GM19035 (cell line): Measurements from ENCODE around the gene MAP2K4.
"Not testable (repeated sequence)": the region's sequence is repeated elsewhere in the genome, so short reads cannot be mapped to it uniquely, and the experiment has no call there.

Source experiments
- ATAC-seq: cut with Tn5 transposase; IDR thresholded peaks from one replicate; pipeline ENCODE4 v1.9.1; 2021; ENCODE audit not compliant: unreplicated experiment

Gene MAP2K4

GRCh38 chr17:12020642-12021622 is at the start of gene MAP2K4:
TSS of gene MAP2K4 (plus strand) at chr17:12020877. CDS start at chr17:12020887, 10 bp downstream.
- ATAC-seq = peak; percentile 92

DNA sequence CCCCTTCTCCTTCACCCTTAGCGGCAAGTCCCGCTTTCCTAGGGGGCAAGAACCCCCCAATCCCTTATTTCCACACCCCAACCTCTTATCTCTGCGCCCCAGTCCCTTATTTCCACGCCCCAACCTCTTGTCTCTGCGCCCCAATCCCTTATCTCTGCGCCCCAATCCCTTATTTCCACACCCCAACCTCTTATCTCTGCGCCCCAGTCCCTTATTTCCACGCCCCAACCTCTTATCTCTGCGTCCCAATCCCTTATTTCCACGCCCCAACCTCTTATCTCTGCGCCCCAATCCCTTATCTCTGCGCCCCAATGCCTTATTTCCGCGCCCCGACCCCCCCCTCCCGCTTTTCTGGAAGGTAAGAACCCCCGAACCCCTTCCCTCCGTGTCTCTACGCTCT is 47.9 kb upstream of the MAP2K4 start:
- ATAC-seq = not testable (repeated sequence)

DNA sequence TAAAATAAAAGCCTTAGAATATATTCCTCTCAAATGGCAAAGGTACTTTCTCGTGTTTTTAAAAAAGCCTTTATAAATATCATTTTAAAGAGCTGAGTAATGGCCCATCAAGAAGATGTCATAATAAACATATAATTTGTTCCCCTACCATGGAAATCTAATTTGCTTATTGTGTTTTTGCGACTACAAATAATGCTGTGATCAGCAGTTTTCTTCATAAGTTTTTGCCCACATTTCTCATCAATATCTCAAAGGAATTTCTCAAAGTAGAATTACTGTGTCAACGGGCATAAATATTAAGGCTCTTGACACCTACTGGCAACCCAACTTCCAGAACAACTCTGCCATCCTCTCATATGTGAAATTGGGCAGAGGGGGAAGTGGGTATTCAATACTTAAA is 40.9 kb upstream of the MAP2K4 start:
- ATAC-seq = no peak

GRCh38 chr17:11980813-11981212 is 39.9 kb upstream of the MAP2K4 start:
- no peak for ATAC-seq

GRCh38 chr17:11981862-11982261 is 38.8 kb upstream of the MAP2K4 start:
- ATAC-seq = no peak

- no peak for ATAC-seq
Measured at GRCh38 chr17:11986179-11986941, 34.3 kb upstream of the MAP2K4 start.

GRCh38 chr17:11986942-11987329 is 33.7 kb upstream of the MAP2K4 start:
- ATAC-seq = no peak

- ATAC-seq = no peak
Measured at GRCh38 chr17:11990363-11990983, 30.2 kb upstream of the MAP2K4 start.

DNA sequence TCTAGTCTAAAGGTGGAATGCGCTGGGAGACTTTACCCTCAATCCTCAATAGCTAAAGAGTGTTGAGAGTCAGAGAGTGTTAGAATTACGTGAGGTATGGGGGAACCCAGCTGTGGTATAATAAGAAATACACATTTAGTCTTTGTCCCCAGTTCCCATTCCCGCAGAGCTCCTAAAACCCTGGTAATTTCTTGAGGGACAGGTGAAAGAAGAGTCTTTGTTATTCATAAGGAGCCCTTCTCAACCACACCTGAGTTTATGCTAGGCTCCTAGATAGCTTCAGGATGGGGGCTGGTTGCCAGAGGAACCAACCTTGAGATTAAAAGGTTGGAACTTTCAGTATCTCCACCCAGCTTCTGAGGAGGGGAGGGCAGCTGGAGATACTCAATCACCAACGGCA is 29.2 kb upstream of the MAP2K4 start:
- no peak for ATAC-seq

DNA sequence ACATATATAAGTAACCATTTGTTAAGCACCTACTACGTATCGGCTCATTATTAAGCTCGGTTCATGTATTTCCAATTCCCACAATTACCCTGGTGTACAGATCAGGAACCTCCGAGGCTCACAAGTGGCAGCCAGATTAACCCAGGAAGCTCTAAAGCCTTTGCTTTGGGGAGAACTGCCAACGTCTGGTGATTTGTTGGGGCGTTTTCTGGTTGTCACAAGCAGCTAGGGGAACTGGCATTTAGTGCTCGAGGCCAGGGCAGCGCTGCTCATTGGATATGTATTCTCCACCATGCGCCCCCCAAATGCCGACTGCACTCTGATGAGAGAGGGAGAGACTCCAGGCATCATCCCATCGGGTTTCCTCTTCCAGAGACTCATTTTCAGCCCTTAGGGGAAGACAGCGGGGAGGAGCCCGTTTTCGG is 23.9 kb upstream of the MAP2K4 start:
- ATAC-seq = peak; percentile 34

- ATAC-seq = peak; percentile 97
Measured at GRCh38 chr17:11997147-11997971, 23.3 kb upstream of the MAP2K4 start, which contains the start of gene ZNF18. TSS of gene ZNF18 (minus strand) at chr17:11997475. CDS start at chr17:11992829, 4,646 bp downstream.

DNA sequence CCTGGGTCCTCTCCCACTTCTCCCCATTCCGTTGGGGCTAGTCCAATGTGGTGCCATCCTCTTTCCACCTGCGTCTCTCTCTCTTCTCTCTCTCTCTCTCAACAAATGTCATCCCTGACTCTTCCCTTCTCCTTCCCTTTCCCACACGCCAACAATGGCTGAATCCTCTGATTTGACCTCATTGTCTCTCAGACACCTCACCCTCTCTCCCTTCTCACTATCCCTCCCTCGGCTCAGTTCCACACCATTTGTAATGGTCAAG is 22.8 kb upstream of the MAP2K4 start:
- ATAC-seq = no peak

- ATAC-seq = no peak
Measured at GRCh38 chr17:11999696-12000095, 21.0 kb upstream of the MAP2K4 start.

DNA sequence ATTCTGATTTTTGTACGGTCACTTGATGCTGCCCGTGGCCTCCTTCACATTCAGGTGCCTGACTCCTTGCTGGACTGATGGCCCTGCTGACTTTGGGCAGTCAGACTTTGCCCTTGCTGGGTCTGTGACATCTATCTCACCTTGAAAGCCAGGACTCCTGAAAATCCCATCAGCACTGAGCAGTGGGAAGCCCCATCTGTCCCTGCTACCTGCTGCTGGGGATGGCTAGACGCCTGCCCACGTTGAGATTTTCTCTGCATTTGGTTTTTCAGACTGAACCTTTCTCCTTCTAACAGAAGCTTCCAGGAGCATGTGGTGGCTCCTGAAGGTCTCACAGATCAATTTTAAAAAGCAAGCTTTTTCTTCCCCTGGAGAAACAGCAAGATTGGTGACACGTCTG is 13.2 kb upstream of the MAP2K4 start:
- no peak for ATAC-seq

DNA sequence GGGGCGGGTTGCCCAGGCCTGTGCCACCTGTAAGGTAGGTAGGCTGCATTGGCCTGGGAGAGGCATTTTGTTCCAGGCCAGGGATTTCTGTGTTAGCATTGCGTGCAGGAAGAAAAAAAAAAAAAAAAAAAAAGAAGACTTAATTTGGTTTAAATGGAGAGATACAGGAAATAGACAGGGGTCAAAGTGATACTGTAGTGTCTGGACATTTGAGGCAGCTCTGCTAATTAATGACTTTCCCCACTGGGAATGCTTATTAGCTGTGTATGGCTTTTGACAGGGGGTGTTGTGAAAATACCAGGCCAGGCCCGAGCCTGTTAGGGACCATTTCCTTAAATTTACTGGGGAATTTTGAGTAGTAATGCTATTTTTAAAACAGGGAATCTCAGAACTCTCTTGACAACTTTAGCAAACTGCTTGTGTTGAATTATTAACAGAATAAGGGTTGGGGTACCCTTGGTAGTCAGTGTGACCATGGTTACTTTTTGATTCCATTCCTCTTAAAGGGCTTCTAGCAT is 1.0 kb downstream of the MAP2K4 start:
- ATAC-seq = no peak

DNA sequence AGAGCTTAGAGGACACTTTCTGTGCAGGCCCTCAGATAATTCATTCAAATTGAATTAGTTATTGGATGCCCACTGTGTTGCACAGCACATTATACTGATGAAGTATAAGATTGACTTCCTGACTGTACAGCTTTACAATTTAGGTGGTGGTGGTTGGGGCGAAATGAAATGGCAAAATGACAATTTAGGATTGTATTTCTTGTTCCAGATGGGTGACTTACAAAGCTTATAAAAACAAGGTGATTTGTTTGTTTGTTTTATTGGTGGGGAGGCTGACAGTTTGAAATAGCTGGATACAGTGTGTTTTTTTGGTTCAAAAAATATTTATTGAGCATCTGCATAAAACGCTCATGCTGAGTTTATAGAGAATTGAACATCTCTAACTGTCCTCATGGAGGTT is 1.6 kb downstream of the MAP2K4 start:
- no peak for ATAC-seq

DNA sequence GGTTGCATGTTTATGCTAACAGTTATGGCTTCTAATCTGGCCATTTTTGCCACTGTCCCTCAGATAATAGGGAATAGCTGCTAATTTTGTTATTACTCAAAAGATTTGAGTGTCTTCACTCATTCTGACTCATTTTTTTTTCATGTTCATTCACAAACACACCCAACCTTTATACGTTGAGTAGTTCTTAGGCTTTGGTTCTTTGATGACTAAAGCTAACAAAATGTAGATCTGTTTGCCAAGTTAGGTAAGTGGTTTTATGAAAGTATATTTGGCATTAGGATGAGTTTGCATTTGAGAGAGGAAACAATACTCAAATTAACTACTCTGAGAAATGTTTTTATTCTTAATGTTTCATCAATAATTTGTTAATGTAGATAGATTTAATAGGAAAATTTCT is 3.6 kb downstream of the MAP2K4 start:
- ATAC-seq = no peak

- no peak for ATAC-seq
Measured at GRCh38 chr17:12027658-12028057, 7.0 kb downstream of the MAP2K4 start.

DNA sequence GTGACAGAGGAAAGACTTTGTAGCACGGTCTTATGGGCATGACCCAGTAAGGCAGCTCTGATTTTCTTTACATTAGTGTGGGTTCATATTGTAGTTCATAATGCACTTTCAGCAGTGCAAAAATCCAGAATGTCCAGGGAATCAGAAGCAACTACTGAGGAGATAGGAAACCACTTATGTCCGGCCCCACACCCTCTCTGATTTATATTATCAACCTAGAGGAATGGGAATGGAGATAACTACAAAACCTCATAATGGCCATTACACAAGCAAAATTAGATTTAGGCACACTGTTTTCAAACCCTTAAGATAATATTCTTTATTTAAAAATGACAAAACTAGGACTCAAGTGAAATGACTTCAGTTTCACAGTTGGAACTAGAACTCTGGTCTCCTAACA is 7.9 kb downstream of the MAP2K4 start:
- ATAC-seq = no peak

GRCh38 chr17:12034538-12034937 is 13.9 kb downstream of the MAP2K4 start:
- no peak for ATAC-seq

- no peak for ATAC-seq
Measured at GRCh38 chr17:12035673-12036072, 15.0 kb downstream of the MAP2K4 start.
